Hematopoietic multipotent progenitor cell treated with erythropoietin and hydrocortisone succinate and interleukin-3 and kit ligand, for 15 days (in vitro differentiated cells): ENCODE data around the gene ANK3.
A peak's percentile ranks its signal among the peaks of the same experiment; 100 is the strongest.
"Not testable (repeated sequence)": the region's sequence is repeated elsewhere in the genome, so short reads cannot be mapped to it uniquely, and the experiment has no call there.

ENCODE experiments used
- DNase-seq: peaks from one replicate; pipeline ENCODE4 v3.0.0-alpha.2; 2015; ENCODE audit warnings: low spot score

The ANK3 gene

DNA sequence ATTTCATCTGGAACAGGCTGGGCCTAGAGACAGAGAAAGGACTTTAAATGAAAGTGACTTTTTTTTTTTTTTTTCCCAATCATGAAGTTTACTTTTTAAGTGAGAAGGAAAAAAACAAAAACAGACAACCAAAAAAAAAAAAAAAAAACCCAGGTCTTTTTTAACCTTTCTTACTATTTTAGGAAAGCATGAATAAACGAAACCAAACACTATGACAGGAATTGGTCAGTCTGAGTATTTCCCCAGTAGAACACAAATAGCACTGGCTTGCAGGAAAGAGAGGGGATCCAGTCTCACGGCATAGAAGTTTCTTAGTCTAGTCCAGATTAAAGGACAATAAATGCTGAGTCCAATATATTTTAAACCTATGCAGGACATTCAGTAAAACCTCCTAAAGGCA, 302.8 kb downstream of the ANK3 start:
- no peak for DNase-seq

DNA sequence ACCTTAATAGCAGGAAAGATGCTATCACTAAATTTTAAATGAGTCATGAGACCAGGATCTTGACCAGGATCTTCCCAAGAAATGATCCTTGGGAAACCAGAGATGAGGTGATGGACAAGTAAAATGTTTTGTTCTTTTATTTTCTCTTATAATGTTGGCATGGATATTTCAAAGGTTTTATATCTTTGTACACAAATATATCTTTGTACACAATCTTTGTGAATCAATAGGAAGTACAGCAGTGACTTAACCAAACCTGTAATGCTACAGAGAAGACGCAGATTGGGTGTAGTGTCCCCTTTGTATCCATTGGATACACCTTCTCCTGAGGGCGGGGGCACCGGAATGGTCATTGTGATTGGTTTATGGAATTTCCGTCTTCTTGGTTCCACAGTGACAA, 303.3 kb downstream of the ANK3 start:
- no peak for DNase-seq

DNA sequence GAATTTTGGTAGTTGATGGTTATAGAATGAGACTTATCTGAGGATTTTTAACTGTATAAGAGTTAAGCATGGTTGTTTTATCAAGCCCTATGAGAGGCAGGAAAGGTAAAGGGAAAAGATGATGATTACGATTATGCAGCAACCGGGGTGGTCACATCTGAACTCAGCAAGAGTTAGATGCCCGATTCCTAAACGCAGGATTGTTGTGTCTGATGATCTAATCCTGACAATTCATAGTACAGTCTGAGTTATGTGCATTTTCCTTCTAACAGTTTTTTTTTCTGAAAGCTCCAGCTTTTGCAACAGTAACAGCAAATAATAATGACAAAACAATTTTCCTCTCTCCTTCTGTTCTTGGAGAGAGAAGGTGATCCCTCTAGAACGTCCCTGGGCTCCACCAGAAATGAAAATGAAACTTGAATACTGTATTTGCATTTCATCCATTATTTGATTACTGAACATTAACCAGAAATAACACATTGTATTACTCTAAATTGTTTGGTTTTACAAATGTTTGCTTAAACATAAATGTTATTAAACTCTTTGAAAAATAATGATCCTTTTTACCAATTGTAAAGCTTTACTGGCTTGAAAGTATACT, 306.8 kb downstream of the ANK3 start:
- no peak for DNase-seq

DNA sequence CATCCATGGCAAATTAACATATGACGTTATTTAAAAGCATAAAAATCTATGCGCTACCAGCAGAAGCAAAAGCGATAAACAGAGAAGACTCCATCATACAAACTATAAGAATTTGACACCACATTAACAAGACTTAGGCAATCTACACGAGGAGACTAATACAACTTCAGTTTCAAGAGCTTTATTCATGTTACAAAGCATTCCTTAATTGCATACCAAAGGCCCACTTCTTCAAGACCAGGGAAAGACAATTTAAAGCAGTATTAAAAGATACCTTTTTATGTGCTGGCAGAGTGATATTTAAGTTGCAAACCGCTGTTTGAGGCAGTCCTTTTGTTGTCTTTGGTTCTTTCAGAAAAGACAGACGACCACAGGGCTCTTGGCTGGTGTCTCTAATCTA, 307.3 kb downstream of the ANK3 start:
- no peak for DNase-seq

DNA sequence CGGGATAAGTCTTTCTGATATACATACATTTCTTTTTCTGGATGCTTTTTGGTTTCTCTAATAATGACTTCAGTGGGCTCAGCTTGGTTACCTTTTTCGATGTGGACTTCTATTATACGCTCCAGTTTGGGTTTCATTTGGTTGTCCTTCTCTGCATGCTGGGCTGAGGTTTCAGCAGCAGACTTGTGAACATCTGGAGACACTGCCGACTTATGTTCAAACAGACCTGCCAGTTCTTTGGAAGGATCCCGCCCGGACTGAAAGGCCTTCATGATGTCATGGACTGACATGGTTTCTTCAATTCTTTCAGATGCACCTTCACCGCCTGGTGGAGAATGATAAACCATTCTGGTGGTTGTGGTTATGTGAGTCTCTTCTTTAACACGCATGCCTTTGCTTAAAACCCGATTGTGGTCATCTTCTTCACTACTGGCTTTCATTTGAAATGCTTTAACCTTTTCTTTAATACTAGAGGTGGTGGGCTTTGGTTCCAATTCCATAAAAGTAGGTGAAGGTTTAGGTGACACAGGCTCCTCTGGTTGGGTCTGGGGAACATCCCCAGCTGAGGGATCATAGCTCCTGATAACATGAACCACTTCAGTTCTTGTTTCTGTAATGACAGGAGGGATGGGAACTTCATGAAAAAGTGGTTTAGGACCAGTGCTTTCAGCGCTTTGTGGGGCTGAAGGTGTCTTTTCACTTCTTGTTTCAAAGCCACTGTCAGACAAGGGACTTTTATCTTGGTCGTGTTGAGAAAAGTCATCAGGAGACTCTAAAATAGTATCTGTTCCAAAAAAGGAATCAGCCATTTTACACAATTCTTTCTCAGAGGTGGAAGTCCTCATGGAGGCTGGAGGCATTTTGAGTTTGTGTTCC, 315.7 kb downstream of the ANK3 start:
- no peak for DNase-seq

DNA sequence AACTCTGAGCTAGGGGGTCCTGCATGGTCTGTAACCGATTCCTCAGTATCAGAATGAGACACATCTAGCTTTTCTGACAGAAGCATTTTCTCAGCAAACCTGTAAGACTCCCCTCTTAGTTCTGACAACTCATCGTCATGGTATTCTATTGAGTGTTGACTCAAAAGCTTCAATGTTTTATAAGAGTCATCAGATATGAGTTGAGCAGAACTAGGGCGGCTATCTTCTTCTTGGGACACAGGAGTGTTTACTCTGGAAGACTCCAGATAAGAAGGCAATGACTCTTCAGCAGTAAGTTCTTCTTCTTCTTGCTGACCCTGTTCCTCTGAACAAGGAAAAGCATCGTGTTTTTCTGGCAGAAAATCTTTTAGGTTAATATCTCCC, 316.3 kb downstream of the ANK3 start:
- DNase-seq, result peak; percentile 6

DNA sequence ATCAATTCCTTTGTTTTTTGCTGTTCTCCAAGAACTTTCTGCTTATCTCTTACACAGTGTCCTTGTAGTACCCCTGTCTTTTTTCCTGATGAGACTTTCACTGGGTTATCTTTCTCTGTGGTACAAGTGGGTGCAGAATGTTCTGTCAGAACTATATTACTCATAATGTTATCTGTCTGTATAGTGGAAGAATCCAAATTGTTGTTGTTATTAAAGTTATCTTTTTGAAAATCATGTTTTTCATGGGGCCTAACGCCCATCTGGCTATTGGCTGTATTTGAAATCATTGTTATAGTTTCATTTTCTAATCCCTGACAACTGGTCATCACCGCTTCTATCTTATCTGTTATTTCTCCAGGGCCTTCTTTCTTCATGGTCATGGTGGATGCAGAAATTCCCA, 320.4 kb downstream of the ANK3 start:
- DNase-seq, result no peak

DNA sequence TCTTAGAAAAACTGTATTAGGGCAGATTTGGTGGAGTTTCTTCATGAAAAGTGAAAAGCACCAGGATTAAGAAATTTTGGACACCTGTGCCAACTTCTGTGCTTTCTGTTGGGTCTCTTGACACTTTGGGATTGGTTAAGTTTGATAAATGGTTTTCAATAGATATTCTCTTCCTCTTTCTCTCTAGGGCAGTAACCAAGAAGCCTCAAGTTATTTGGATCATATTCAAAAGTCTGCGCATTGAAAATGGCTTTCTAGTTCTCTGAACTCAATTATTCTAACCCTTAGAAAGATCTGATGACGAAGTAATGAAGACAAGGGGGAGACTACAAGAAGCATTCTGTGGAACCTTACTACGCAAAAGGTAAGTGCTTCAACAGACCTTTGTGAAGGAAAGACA, 339.3 kb downstream of the ANK3 start:
- DNase-seq, result no peak

DNA sequence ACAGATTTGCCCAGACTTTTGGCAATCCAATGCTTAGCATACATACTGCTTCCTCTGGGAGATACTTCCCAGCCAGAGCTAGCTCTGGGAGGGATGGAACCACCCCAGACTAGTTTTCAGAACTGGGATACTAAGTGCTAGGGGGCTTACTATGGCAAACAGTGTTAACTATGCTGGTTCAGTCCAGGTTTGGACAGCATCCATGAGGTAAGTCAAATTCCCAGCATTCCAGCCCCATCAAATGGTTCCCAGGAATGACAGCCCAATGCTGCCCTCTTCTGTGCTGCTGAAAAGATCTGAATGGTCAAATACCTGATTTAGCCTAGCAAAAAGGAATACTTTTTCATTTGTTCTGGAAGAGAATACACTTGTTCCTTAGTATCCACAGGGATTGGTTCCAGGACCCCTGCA, 341.6 kb downstream of the ANK3 start:
- no peak for DNase-seq

DNA sequence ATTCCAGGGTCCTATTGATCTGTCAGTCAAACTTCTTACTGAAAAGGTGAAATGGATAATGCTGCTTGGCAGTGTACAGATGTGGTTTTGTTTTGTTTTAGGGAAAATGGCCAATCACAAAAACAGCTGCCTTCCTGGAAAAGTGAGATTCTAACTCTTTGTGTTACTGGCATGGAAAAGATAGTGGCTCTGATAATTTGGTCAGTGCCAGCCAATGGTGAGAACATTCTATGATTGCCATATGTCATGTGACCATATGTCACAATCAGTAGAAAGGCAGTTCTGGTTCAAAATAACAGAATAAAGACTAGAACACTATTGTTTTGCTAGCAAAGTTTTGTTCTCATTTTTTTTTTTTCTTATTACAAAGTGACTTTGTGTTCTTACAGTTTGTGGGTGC, 344.1 kb downstream of the ANK3 start:
- DNase-seq, result no peak

DNA sequence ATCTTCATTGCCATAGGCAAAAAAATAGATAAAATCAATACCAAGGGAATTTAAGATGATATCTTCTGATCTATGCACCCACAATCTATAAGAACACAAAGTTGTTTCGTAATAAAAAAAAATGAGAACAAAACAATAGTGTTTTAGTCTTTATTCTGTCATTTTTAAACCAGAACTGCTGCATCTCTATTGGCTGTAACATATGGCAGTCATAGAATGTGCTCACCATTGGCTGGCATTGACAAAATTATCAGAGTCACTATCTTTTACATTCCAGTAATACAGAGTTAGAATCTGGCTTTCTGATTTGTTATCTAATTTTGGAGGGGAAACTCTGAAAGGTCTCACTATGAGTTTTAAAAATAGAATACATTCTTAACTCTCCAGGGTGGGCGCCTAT, 344.7 kb downstream of the ANK3 start:
- DNase-seq, result no peak

DNA sequence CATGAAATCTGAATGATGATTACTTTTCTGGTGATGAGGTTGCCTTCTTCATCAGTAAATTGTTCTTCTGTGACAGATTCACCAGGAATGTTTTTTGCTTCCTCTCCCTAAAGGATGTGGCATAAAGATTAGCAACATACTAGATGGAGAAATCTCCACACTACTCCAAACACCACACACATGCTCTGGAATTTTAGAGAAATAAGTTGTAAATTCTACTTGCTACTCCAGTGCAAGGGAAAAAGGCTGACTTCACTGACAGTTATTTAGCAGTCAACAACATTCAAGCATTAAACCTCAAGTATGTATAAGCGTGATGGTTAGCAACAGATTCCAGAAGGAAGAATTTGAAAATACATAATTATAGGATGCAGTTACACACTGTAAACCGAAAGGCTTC, 345.4 kb downstream of the ANK3 start:
- DNase-seq, result no peak

DNA sequence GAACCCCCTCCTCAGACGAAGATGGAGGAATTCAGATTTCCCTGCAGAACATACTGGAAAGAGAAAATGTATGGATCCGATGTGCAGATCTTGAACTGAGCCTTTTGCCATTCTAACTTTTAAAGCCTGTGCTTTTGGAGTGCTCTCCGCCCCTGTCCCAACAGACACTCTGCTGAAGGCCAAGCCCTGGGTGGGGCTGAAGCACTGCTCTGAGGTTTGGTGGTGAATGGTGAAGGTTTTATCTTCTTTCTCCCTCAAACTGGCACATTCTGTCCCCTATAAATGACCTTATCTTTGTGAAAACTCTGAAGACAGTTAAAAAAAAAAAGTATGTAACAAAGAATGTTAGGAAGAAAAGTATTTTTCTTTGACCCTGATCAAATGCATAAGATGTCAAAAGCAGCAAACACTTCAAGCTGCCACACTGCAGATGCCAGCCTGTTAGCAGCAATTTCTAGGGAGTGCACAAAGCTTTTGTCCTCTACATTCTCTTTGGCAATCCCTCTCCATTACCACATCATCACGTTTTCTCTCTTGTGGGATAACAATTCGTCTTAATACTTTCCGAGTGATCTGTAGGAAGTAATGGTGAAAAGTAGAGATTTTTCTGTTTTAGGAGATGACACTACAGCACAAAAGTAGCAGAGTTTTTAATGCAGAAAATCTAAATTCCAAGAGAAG, 346.0 kb downstream of the ANK3 start:
- no peak for DNase-seq

DNA sequence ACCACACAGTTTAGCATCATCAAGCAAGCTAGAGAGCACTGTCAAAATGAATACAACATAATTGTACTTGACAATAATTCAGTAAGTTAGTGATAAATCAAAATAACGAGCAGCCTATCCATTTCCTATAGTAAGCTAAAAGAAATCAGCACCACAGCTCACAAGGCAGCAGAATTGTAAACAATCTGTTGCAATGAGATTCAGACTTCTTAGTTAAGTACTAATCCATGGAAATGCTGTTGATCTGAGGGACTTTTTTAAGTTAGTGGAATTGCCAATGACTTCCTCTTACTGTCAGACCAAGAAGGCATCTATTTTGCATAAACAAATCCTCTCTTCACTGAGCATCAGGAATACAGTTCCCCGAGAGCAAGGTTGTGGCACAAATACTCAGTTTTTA, 346.8 kb downstream of the ANK3 start:
- no peak for DNase-seq

DNA sequence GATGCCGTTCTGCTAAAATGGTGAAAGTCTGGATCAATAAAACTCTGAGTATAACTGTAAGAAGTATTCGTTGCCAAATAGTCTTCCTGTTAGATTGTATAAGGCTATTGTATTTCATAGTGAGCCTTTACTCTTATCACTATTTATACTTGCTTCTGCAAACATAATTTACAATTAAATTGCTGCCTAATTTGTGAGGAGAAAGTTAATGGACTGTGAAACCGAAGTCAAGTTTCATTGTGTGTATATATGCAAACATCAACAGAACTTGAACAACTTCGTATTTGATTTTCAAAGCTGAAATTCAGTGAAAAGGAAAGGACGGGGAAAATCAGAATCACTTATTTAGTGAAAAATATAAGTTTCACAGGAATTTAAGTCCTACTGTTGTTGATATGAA, 347.4 kb downstream of the ANK3 start:
- no peak for DNase-seq

DNA sequence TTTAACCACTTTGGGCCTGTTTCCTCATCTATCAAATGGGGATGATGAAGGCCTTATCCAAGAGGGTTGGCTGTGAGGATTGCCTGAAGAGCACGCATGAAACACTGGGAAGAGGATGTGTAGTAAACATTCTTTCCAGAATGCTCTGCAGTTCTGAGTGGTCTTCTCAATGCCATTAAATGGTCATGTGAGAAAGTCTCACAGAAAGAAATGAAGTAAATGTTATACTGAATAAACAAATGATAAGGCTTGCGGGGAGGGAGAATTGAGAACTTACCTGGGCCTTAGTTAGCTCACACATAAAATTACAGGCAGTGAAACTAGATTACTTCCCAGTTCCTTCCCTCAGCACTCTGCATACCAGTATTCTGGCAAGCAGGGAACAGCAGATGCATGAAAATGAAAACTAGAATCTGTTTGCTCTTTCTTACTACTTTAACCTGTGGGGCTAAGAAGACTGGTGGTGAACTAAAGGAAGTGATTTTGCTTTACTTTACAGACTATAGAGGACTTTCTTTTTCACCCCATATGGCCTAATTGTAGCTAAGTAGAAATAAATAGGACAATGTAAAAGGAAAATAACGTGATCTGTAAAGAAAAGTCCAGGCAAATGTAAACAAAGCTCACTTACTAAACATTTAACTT, 348.1 kb downstream of the ANK3 start:
- DNase-seq, result no peak

DNA sequence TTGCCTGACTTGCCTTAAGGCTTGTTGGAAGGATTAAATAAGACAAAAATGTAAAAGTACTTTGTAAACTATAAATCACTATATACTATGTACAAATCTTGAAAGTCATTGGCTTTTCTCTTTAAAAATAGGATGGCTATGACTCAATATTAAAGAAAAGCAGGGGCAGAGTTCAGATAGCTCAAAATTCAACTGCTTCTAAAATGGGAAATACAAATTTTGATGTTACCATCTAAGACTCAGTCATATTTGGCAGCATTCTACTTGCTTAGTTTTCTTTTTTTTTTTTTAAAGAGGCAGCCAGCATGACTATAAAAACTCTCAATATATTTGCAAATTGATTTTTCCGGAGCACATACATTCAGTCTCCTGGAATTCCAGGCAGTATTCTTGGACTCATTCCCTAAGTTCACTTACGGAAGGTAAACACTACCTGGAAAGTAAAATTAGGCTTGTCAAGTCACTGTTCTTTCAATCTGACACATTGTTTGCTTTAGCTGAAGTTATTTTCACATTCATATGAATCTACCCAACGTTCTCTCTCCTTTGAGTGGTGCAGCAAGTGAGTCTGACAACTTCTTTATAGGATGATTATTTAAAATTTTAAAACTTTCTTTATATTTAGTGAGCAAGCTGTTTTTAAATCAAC, 349.5 kb downstream of the ANK3 start:
- DNase-seq, result no peak

DNA sequence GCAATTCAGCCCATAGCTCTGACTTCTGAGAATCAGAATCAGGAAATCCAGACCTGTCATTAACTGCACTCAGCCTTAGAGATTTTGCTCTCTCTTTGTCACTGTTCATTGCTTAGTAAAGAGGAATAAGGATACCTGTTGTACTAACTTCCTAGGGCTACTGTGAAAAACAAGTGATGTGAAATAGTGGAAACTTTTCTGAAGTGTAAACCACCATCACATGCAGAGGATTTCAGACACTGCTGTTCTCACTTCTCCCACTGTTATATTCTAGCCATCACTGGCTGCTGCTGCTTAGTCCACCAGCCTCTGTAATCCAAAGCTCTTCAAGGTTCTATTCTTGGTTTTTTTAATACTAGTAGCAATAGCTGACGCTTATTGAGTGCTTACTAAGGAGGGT, 353.7 kb downstream of the ANK3 start:
- no peak for DNase-seq

DNA sequence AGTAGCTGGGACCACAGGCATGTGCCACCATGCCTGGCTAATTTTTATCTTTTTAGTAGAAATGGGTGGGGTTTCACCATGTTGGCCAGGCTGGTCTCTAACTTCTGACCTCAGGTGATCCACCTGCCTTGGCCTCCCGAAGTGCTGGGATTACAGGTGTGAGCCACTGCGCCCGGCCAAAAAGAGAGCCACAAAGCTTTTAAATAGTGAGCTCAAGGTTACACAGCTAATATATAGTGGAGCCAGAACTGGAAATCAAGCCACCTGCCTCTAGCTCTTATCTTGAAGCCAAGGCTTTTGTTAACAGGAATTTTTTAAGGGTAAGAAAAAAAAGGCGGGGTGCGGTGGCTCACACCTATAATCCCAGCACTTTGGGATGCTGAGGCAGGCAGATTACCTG, 354.3 kb downstream of the ANK3 start:
- DNase-seq, result not testable (repeated sequence)

DNA sequence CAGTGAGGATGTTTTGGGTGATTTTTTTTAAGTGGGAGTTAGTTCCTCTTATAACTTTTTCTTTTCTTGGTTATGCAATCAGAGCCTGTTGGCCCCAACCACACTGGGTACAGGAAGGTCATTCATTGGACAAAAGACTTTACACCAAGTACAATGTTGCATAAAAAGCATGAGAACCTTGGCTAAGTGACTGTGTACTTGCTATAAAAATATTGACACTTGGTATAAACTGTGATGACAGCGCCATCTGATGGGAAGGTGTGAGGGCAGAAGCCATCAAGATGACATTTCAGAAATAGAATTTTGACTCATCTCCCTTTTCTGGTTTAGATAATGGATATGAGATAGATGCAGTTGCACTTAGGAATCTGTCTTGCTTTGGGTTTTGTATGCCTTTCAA, 357.0 kb downstream of the ANK3 start:
- DNase-seq, result peak; percentile 36

DNA sequence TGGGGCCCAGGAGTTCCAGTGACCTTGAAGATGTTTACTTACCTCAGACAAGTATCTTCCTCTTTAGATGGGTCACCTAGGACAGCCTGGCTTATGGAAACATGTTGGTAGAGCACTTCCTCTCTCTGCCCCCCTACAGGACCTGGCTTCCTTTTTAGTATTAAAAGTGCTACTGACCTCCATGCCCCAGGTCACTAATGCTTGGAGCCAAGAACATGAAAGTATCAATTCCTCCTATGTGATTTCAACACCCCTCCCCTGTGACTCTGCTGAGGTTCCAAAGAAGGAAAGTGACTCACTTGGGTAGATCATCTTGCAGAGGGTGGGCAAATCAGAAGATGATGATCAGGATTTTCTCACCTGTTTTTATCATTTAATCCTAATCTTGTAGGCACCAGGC, 358.0 kb downstream of the ANK3 start:
- no peak for DNase-seq

DNA sequence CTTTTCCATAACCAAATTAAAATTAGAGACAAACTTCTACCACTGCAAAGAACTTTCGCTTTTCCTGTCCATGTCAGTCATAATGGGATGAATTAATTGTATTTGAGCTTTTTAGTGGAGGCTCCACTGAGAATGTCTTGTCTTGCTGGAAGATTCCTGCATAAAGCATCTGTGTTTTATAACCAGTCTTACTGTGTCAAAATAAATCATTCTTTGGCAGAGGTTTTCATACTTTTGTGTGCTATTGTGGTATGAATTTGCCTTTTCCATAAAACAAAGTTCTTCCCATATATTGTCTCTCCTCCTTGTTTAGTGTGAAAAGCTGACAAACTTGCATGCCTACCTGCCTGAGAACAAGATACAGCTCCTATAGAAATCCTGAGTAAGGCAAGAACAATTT, 358.5 kb downstream of the ANK3 start:
- DNase-seq, result no peak
